Ishikawa (cell line): ENCODE data around the gene DOK4.

Source experiments
- CEBPB ChIP-seq: IDR thresholded peaks from 2 replicates; pipeline ENCODE4 v1.6.1; 2012
- CREB1 ChIP-seq: IDR thresholded peaks from 2 replicates; pipeline ENCODE4 v1.6.1; 2012; ENCODE audit warnings: low read depth
- EGR1 ChIP-seq: IDR thresholded peaks from 2 replicates; pipeline ENCODE4 v1.6.1; 2012
- EP300 ChIP-seq: IDR thresholded peaks from 2 replicates; pipeline ENCODE4 v1.6.1; 2012; ENCODE audit warnings: borderline replicate concordance
- FOXM1 ChIP-seq: IDR thresholded peaks from 2 replicates; pipeline ENCODE4 v1.6.1; 2012; ENCODE audit warnings: low read depth, borderline replicate concordance
- NFIC ChIP-seq: IDR thresholded peaks from 2 replicates; pipeline ENCODE4 v1.6.1; 2012
- RAD21 ChIP-seq: IDR thresholded peaks from 2 replicates; pipeline ENCODE4 v1.6.1; 2012; ENCODE audit warnings: low read depth
- REST ChIP-seq: IDR thresholded peaks from 2 replicates; pipeline ENCODE4 v1.6.1; 2012; ENCODE audit warnings: low read depth, mild to moderate bottlenecking
- TAF1 ChIP-seq: IDR thresholded peaks from 2 replicates; pipeline ENCODE4 v1.6.1; 2012; ENCODE audit warnings: low read depth, mild to moderate bottlenecking
- TCF12 ChIP-seq: IDR thresholded peaks from 2 replicates; pipeline ENCODE4 v1.6.1; 2012; ENCODE audit warnings: low read depth
- TEAD4 ChIP-seq: IDR thresholded peaks from 2 replicates; pipeline ENCODE4 v1.6.1; 2012
- YY1 ChIP-seq: IDR thresholded peaks from 2 replicates; pipeline ENCODE4 v1.6.1; 2012; ENCODE audit warnings: low read depth
- ZBTB7A ChIP-seq: IDR thresholded peaks from 2 replicates; pipeline ENCODE4 v1.6.1; 2012; ENCODE audit warnings: low read depth
- TF ChIP-seq, protein P1 (sequence below): IDR thresholded peaks from 2 replicates; pipeline ENCODE4 v1.6.1; 2012
- TF ChIP-seq, protein P2 (sequence below): IDR thresholded peaks from 2 replicates; pipeline ENCODE4 v1.6.1; 2012

Gene DOK4

GRCh38 chr16:57525761-57526160 lies 39.5 kb upstream of the DOK4 start:
- TF ChIP-seq CEBPB = no peak
- TF ChIP-seq ZBTB7A = no peak
- TF ChIP-seq, protein P1, sequence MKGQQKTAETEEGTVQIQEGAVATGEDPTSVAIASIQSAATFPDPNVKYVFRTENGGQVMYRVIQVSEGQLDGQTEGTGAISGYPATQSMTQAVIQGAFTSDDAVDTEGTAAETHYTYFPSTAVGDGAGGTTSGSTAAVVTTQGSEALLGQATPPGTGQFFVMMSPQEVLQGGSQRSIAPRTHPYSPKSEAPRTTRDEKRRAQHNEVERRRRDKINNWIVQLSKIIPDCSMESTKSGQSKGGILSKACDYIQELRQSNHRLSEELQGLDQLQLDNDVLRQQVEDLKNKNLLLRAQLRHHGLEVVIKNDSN = no peak
- TF ChIP-seq, protein P2, sequence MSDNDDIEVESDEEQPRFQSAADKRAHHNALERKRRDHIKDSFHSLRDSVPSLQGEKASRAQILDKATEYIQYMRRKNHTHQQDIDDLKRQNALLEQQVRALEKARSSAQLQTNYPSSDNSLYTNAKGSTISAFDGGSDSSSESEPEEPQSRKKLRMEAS = no peak
- no peak for TF ChIP-seq TAF1
- TF ChIP-seq TEAD4 = no peak
- no peak for TF ChIP-seq TCF12
- no peak for TF ChIP-seq EGR1
- TF ChIP-seq RAD21 = no peak

DNA sequence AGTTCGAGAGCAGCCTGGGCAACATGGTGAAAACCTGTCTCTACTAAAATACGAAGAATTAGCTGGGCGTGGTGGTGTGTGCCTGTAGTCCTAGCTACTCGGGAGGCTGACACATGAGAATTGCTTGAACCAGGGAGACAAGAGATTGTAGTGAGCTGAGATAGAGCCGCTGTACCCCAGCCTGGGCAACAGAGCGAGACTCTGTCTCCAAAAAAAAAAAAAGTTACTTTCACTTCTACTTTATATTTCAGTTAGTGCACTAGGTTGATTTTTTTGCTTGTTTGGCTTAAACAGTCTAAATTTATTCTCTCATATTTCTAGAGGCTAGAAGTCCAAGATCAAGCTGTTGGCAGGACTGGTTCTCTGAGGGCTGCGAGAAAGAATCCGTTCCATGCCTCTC lies 36.7 kb upstream of the DOK4 start:
- TF ChIP-seq REST = no peak
- TF ChIP-seq, protein P2 = no peak

- TF ChIP-seq EGR1 (no peak), EP300 (no peak), FOXM1 (no peak), TAF1 (no peak), NFIC (no peak), CEBPB (no peak), RAD21 (peak; percentile 97)
- TF ChIP-seq, protein P2 = no peak
Observed at GRCh38 chr16:57519796-57520360, 33.6 kb upstream of the DOK4 start.

DNA sequence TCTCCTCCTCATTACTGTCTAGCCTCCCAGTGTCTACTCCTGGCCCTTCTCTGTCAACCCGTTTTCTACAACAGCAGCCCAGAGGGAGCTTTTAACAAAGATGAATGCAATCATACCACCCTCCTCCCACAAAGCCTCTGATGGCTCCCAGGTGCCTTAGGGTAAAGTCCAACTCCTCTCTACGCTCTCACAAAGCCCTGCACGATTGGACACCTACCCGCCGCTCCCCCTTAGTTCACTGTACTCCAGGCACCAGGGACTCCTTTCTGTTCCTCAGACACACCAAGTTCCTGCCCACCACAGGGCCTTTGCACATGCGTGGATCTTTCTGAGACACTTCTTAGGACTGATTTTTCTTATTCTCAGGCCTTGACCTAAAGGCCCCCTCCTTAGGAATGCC lies 32.6 kb upstream of the DOK4 start:
- TF ChIP-seq, protein P2 = no peak
- TF ChIP-seq YY1 (no peak), TAF1 (no peak), ZBTB7A (no peak), CREB1 (no peak), TCF12 (no peak), EP300 (no peak), REST (no peak), FOXM1 (no peak), NFIC (no peak), CEBPB (no peak), RAD21 (no peak), EGR1 (no peak), TEAD4 (no peak)
- TF ChIP-seq, protein P1 = no peak

DNA sequence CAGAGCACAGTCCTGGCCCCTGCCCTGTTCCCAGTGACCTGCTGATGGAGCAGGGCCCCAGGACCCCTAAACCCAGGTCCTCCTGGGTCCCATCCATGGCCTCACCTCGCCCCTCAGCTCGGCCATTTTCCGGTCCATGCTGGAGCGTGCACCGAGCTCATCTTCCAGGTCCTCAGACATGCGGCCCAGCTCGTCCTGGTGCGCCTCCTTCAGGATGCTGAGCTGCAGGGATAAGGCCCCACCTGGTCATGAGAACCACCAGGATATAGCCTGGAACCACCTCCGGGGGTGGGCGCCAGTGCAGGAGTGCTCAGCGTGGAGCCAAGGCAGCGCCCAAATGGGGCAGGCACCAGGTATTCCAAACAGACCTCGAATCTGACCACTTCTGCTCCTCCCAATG lies 32.2 kb upstream of the DOK4 start:
- TF ChIP-seq TAF1 (no peak), ZBTB7A (no peak), TCF12 (no peak), EGR1 (no peak), CREB1 (no peak), FOXM1 (no peak), REST (no peak), TEAD4 (no peak), CEBPB (no peak)
- TF ChIP-seq, protein P2 = no peak
